A549 (cell line): ENCODE measurements around the gene GPR146. TPM values are rescaled to one million over a fixed set of nuclear protein-coding genes. Genes with fewer than 3 reads are reported as not detected.

Experiments
- ATAC-seq, 2 experiments: fragments of 200-7000 bp in 1 of 2; fragments of >200 bp in 1 of 2; cut with Nextera tagmentation in 1 of 2; cut with Tn5 transposase in 1 of 2; 3 replicates each; pipeline versions ENCODE4 v1.8.0 to v1.9.1; 2018 to 2020; ENCODE audit warnings: mild to moderate bottlenecking in 1 of 2, moderate library complexity in 1 of 2
- CTCF ChIA-PET: fragments of 300-600 bp; sonication (Branson Sonifier 250); formaldehyde crosslinking; extraction: SDS; loops from one replicate; lab custom pipeline; 2021; ENCODE audit warnings: antibody characterized with exemption, inconsistent platforms; lab: Yijun Ruan, JAX
- POLR2A ChIA-PET: fragments of 350-600 bp; formaldehyde crosslinking; extraction: SDS; loops from one replicate; lab custom pipeline; 2021; ENCODE audit warnings: antibody characterized with exemption, inconsistent platforms; lab: Yijun Ruan, JAX
- DNase-seq, 2 experiments: peaks; one replicate each; pipeline versions ENCODE4 v3.0.0 to v3.0.0-alpha.2; 2011 to 2016; ENCODE audit warnings: low read depth in 1 of 2, low spot score in 1 of 2
- FAIRE-seq: peaks from 2 replicates; lab custom pipeline; 2011; peaks lifted over from hg19 to GRCh38; lab: Jason Lieb, UNC
- H3K27ac ChIP-seq, 2 experiments: fragments of >200 bp; sonication (Bioruptor Twin); formaldehyde crosslinking; 3 replicates each; pipeline ENCODE4 v1.5.1; 2016 to 2017
- H3K4me1 ChIP-seq: fragments of >200 bp; sonication (Bioruptor Twin); formaldehyde crosslinking; 3 replicates; pipeline ENCODE4 v1.6.1; 2016
- H3K4me2 ChIP-seq: fragments of >200 bp; sonication (Bioruptor Twin); formaldehyde crosslinking; 3 replicates; pipeline ENCODE4 v1.6.1; 2016
- H3K4me3 ChIP-seq: fragments of >200 bp; sonication (Bioruptor Twin); formaldehyde crosslinking; 3 replicates; pipeline ENCODE4 v1.5.1; 2016
- H3K9me3 ChIP-seq: fragments of >200 bp; sonication (Bioruptor Twin); formaldehyde crosslinking; 3 replicates; pipeline ENCODE4 v1.6.1; 2016
- CEBPB ChIP-seq, 2 experiments: fragments of >200 bp in 1 of 2; sonication (Bioruptor Twin) in 1 of 2; formaldehyde crosslinking in 1 of 2; IDR thresholded peaks; 2 replicates each; pipeline ENCODE4 v1.6.1; 2012 to 2016
- CHD2 ChIP-seq: fragments of 150-350 bp; IDR thresholded peaks from 2 replicates; pipeline ENCODE4 v1.6.1; 2014; ENCODE audit warnings: low read length; ENCODE audit not compliant: partially characterized antibody
- CHD4 ChIP-seq: fragments of 200-600 bp; sonication (generic); IDR thresholded peaks from 2 replicates; pipeline ENCODE4 v1.6.1; 2016; ENCODE audit warnings: antibody characterized with exemption, mild to moderate bottlenecking, borderline replicate concordance
- EP300 ChIP-seq, 2 experiments: fragments of >200 bp; sonication (Bioruptor Twin); formaldehyde crosslinking; IDR thresholded peaks; 2 replicates in 1 of 2; 3 replicates in 1 of 2; pipeline ENCODE4 v1.6.1; 2016 to 2017
- ESRRA ChIP-seq: fragments of 150-350 bp; IDR thresholded peaks from 2 replicates; pipeline ENCODE4 v1.6.1; 2014; ENCODE audit warnings: mild to moderate bottlenecking, low read length, borderline replicate concordance
- FOSB ChIP-seq: fragments of 250-450 bp; sonication (Bioruptor Pico); IDR thresholded peaks from 2 replicates; pipeline ENCODE4 v1.5.0; 2020; ENCODE audit warnings: mild to moderate bottlenecking, moderate library complexity
- GATA3 ChIP-seq: IDR thresholded peaks from 2 replicates; pipeline ENCODE4 v1.6.1; 2012; ENCODE audit warnings: borderline replicate concordance
- HOXA7 ChIP-seq: fragments of 250-450 bp; sonication (Bioruptor Pico); IDR thresholded peaks from 2 replicates; pipeline ENCODE4 v1.5.0; 2020; ENCODE audit warnings: mild to moderate bottlenecking, moderate library complexity
- JUN ChIP-seq, 2 experiments: fragments of >200 bp; sonication (Bioruptor Twin); formaldehyde crosslinking; IDR thresholded peaks; 2 replicates in 1 of 2; 3 replicates in 1 of 2; pipeline ENCODE4 v1.6.1; 2016 to 2017
- KDM1A ChIP-seq: fragments of 200-600 bp; sonication (generic); IDR thresholded peaks from 2 replicates; pipeline ENCODE4 v1.6.1; 2016; ENCODE audit warnings: low read depth, mild to moderate bottlenecking
- MAFK ChIP-seq: fragments of 450-650 bp; IDR thresholded peaks from 2 replicates; pipeline ENCODE4 v1.6.1; 2014; ENCODE audit not compliant: partially characterized antibody
- NPAS2 ChIP-seq: fragments of 250-450 bp; sonication (Bioruptor Pico); IDR thresholded peaks from 2 replicates; pipeline ENCODE4 v1.8.0; 2022; ENCODE audit warnings: mild to moderate bottlenecking, moderate library complexity, borderline replicate concordance
- NR3C1 ChIP-seq: fragments of >200 bp; sonication (Bioruptor Twin); formaldehyde crosslinking; IDR thresholded peaks from 3 replicates; pipeline ENCODE4 v1.6.1; 2017
- PHF8 ChIP-seq: fragments of 200-600 bp; sonication (generic); IDR thresholded peaks from 2 replicates; pipeline ENCODE4 v1.6.1; 2016; ENCODE audit warnings: low read depth, mild to moderate bottlenecking, antibody characterized with exemption, moderate library complexity, borderline replicate concordance
- RAD21 ChIP-seq, 2 experiments: fragments of >200 bp in 1 of 2; sonication (Bioruptor Twin) in 1 of 2; formaldehyde crosslinking in 1 of 2; IDR thresholded peaks in 1 of 2; conservative IDR thresholded peaks in 1 of 2; 2 replicates in 1 of 2; 3 replicates in 1 of 2; pipeline ENCODE4 v1.6.1; 2012 to 2018; ENCODE audit warnings: inconsistent platforms in 1 of 2
- RCOR1 ChIP-seq: fragments of 150-350 bp; IDR thresholded peaks from 2 replicates; pipeline ENCODE4 v1.6.1; 2014; ENCODE audit warnings: antibody characterized with exemption, low read length, low read depth
- RNF2 ChIP-seq: fragments of 200-600 bp; sonication (generic); IDR thresholded peaks from 2 replicates; pipeline ENCODE4 v1.6.1; 2016; ENCODE audit warnings: low read depth, mild to moderate bottlenecking, antibody characterized with exemption, moderate library complexity, borderline replicate concordance
- TP53 ChIP-seq: fragments of 250-450 bp; sonication (Bioruptor Pico); IDR thresholded peaks from 2 replicates; pipeline ENCODE4 v1.5.0; 2021; ENCODE audit warnings: mild to moderate bottlenecking, moderate library complexity
- ZC3H11A ChIP-seq: fragments of 450-650 bp; IDR thresholded peaks from 2 replicates; pipeline ENCODE4 v1.6.1; 2014; ENCODE audit warnings: antibody characterized with exemption, mild to moderate bottlenecking
- ZFP36 ChIP-seq: fragments of 450-650 bp; IDR thresholded peaks from 2 replicates; pipeline ENCODE4 v1.6.1; 2014; ENCODE audit warnings: borderline replicate concordance; ENCODE audit not compliant: partially characterized antibody
- ZNF302 ChIP-seq: fragments of 250-450 bp; sonication (Bioruptor Pico); IDR thresholded peaks from 2 replicates; pipeline ENCODE4 v1.9.0; 2021; ENCODE audit warnings: inconsistent platforms, mild to moderate bottlenecking, moderate library complexity
- ZSCAN20 ChIP-seq: fragments of 250-450 bp; sonication (Bioruptor Pico); IDR thresholded peaks from 2 replicates; pipeline ENCODE4 v1.8.0; 2022; ENCODE audit warnings: mild to moderate bottlenecking, moderate library complexity
- WGBS: methylation state at CpG from one replicate; pipeline ENCODE4 v1.1.6; 2017; ENCODE audit errors: missing lambda C conversion rate; 5-methylcytosine and 5-hydroxymethylcytosine counted together
- polyA plus RNA-seq, 4 experiments: library from polyadenylated mRNA; depleted of rRNA in 3 of 4; stranded (reverse); fragments of >200 nt; fragmentation: RNase III in 1 of 4; extraction: RNeasy Plus Mini Kit Qiagen cat#74134 plus additional on column Dnase treatment in 1 of 4; gene quantifications; 2 replicates in 3 of 4; 3 replicates in 1 of 4; pipeline ENCODE4 v1.2.3, GENCODE V29; 2011 to 2017
- TF ChIP-seq, protein P1 (sequence below): IDR thresholded peaks from 2 replicates; pipeline ENCODE4 v1.6.1; 2012
- TF ChIP-seq, protein P2 (sequence below): fragments of >200 bp; sonication (Bioruptor Twin); formaldehyde crosslinking; IDR thresholded peaks from 3 replicates; pipeline ENCODE4 v1.6.1; 2016
- TF ChIP-seq, protein P3 (sequence below): fragments of 250-450 bp; sonication (Bioruptor Pico); IDR thresholded peaks from 2 replicates; pipeline ENCODE4 v1.5.0; 2020; ENCODE audit warnings: low read depth, mild to moderate bottlenecking, moderate library complexity
- TF ChIP-seq, protein P4 (sequence below): fragments of >200 bp; sonication (Bioruptor Twin); formaldehyde crosslinking; IDR thresholded peaks from 2 replicates; pipeline ENCODE4 v1.6.1; 2016
- TF ChIP-seq, protein P5 (sequence below): fragments of 450-650 bp; IDR thresholded peaks from 2 replicates; pipeline ENCODE4 v1.6.1; 2014; ENCODE audit warnings: antibody characterized with exemption

Gene GPR146
- polyA plus RNA-seq, 2 of the 4 experiments (the other 2 are of a cell fraction), result 0.50 to 0.75 TPM

DNA sequence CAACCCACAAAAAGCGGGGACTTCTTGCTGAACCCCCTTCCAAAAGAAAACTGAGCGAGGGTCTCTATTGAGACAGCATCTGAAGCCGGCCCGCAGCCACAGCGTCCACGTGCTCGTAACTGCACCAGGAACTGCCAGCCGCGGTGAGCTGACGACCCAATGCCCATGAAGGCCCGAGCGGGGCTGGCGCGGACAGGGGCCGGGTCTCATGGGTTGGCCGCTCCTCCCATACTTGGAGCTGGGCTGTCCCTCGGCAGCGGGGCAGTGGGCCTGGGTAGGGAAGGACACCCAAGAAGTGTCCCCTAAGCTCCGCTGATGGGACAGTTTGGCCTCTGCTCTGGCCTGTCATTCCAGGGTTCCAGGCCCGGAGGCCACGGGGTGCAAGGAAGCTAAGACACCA, 39.0 kb upstream of the GPR146 start:
- 94% methylated on average over 12 of the region's 21 CpGs for WGBS
- CTCF ChIA-PET, result interaction anchor here (0.8 to 3.4 kb wide), 3 partner anchors 12 to 60 kb away, joined by 3 to 30 read pairs (median 16); no protein-coding TSS in a partner anchor
- POLR2A ChIA-PET, result no interaction called here
- ATAC-seq (no peak), FAIRE-seq (no peak), DNase-seq (no peak)
- Histone ChIP-seq H3K4me2 (no peak overlapping the region), H3K4me1 (no peaks in the 10 kb centered on the region), H3K9me3 (no peaks in the 10 kb centered on the region), H3K27ac (no peak overlapping the region), H3K4me3 (no peak overlapping the region)
- TF ChIP-seq HOXA7 (no peak), ZC3H11A (no peak), RAD21 (conservative IDR thresholded peaks at IDR 0.05 in 1 of 2, IDR thresholded peaks at IDR 0.05 in 1 of 2) (no peak)
- TF ChIP-seq, protein P1, sequence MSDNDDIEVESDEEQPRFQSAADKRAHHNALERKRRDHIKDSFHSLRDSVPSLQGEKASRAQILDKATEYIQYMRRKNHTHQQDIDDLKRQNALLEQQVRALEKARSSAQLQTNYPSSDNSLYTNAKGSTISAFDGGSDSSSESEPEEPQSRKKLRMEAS, result no peak

DNA sequence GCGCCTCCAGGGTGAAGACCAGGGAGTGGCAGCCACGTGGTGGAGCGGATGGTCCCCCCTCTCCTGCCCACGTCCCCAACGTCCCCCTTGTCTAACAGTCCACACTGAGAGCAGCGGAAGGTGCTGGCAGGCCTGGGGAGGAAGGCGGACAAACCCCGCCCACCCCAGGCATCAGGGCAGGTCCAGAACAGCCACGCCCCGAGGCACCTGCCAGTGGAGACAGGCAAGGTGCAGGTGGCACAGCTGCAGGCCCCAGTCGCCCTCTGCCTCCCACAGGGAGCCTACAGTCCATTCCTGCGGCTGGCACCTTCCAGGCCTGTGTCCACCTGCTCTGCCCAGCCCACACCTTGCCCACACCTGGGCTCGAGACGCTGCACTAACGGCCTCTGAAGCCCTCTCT, 36.4 kb upstream of the GPR146 start:
- H3K27ac ChIP-seq, result no peak overlapping the region
- CTCF ChIA-PET, result interaction anchor here (1.1 to 3.8 kb wide), 4 partner anchors 11 to 175 kb away, joined by 3 to 37 read pairs (median 5); no protein-coding TSS in a partner anchor
- no peak overlapping the region for H3K4me3 ChIP-seq
- no peaks in the 10 kb centered on the region for H3K4me1 ChIP-seq
- no peak overlapping the region for H3K4me2 ChIP-seq
- DNase-seq (no peak), ATAC-seq (no peak), FAIRE-seq (no peak)
- no peaks in the 10 kb centered on the region for H3K9me3 ChIP-seq
- TF ChIP-seq CHD4 (no peak), ZFP36 (no peak)
- TF ChIP-seq, protein P2, sequence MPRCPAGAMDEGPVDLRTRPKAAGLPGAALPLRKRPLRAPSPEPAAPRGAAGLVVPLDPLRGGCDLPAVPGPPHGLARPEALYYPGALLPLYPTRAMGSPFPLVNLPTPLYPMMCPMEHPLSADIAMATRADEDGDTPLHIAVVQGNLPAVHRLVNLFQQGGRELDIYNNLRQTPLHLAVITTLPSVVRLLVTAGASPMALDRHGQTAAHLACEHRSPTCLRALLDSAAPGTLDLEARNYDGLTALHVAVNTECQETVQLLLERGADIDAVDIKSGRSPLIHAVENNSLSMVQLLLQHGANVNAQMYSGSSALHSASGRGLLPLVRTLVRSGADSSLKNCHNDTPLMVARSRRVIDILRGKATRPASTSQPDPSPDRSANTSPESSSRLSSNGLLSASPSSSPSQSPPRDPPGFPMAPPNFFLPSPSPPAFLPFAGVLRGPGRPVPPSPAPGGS, result no peak
- TF ChIP-seq, protein P3, sequence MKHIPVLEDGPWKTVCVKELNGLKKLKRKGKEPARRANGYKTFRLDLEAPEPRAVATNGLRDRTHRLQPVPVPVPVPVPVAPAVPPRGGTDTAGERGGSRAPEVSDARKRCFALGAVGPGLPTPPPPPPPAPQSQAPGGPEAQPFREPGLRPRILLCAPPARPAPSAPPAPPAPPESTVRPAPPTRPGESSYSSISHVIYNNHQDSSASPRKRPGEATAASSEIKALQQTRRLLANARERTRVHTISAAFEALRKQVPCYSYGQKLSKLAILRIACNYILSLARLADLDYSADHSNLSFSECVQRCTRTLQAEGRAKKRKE (CRISPR knock-in tag), result no peak
- WGBS, result 84% methylated on average over 12 of the region's 15 CpGs
- POLR2A ChIA-PET, result no interaction called here

DNA sequence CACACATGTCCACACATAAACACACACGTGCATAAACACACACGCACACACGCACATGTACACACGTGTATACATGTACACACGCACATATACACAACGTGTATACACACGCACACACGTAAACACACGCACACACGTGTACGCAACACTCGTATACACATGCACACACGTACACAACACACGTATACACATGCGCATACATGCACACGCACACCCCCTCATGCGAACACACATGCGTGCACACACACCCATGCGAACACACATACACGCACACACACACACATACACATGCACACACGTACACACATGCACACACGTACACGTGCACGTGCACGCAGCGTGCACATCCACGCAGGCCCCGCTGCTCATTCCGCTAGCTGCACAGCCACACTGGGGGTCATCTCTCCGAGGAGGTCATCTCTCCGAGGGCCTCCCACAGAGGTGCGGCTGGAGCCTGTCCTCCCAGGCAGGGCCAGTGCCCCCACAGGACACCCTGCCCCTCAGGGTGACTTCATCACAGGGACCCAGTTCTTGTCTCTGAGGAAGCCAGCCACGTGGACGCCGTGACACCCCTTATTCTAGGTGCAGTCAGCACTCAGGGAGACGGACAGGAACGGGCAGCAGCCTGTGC, 35.5 kb upstream of the GPR146 start:
- no peak for FAIRE-seq
- CTCF ChIA-PET, result interaction anchor here (1.1 to 3.8 kb wide), 4 partner anchors 10 to 174 kb away, joined by 3 to 37 read pairs (median 5); no protein-coding TSS in a partner anchor
- POLR2A ChIA-PET, result no interaction called here
- H3K4me1 ChIP-seq, result no peaks in the 10 kb centered on the region
- no peak overlapping the region for H3K27ac ChIP-seq
- H3K4me2 ChIP-seq, result no peak overlapping the region
- 88% methylated on average over 37 of the region's 37 CpGs for WGBS
- TF ChIP-seq ZSCAN20, result no peak
- no peak for TF ChIP-seq GATA3
- TF ChIP-seq RCOR1, result no peak
- no peak for TF ChIP-seq RNF2
- TF ChIP-seq ZC3H11A, result no peak
- TF ChIP-seq, protein P4, sequence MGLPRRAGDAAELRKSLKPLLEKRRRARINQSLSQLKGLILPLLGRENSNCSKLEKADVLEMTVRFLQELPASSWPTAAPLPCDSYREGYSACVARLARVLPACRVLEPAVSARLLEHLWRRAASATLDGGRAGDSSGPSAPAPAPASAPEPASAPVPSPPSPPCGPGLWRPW, result no peak
- TF ChIP-seq MAFK, result no peak
- TF ChIP-seq, protein P5, sequence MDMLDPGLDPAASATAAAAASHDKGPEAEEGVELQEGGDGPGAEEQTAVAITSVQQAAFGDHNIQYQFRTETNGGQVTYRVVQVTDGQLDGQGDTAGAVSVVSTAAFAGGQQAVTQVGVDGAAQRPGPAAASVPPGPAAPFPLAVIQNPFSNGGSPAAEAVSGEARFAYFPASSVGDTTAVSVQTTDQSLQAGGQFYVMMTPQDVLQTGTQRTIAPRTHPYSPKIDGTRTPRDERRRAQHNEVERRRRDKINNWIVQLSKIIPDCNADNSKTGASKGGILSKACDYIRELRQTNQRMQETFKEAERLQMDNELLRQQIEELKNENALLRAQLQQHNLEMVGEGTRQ, result no peak
- TF ChIP-seq JUN (IDR thresholded peaks at IDR 0.05), result no peak
- no peak for TF ChIP-seq NR3C1
- TF ChIP-seq CHD2, result no peak
- no peak for TF ChIP-seq ESRRA
- TF ChIP-seq EP300 (IDR thresholded peaks at IDR 0.05), result no peak
- no peak for TF ChIP-seq CEBPB (IDR thresholded peaks at IDR 0.05)
- no peak for TF ChIP-seq ZNF302 (CRISPR knock-in tag)
- TF ChIP-seq FOSB, result no peak
- no peak for TF ChIP-seq TP53
- no peak for TF ChIP-seq KDM1A
- no peak for TF ChIP-seq NPAS2 (CRISPR knock-in tag)
- TF ChIP-seq PHF8, result no peak
- H3K4me3 ChIP-seq, result no peak overlapping the region
- no peak for ATAC-seq
- DNase-seq, result no peak
- H3K9me3 ChIP-seq, result no peaks in the 10 kb centered on the region
